ENCODE results near the gene FLII. TPM values are rescaled to one million over a fixed set of nuclear protein-coding genes. Genes with fewer than 3 reads are reported as not detected.

FLII gene
- total and polyA plus RNA-seq, 2 experiments from 2014 or later, result 210 to 303 TPM

DNA sequence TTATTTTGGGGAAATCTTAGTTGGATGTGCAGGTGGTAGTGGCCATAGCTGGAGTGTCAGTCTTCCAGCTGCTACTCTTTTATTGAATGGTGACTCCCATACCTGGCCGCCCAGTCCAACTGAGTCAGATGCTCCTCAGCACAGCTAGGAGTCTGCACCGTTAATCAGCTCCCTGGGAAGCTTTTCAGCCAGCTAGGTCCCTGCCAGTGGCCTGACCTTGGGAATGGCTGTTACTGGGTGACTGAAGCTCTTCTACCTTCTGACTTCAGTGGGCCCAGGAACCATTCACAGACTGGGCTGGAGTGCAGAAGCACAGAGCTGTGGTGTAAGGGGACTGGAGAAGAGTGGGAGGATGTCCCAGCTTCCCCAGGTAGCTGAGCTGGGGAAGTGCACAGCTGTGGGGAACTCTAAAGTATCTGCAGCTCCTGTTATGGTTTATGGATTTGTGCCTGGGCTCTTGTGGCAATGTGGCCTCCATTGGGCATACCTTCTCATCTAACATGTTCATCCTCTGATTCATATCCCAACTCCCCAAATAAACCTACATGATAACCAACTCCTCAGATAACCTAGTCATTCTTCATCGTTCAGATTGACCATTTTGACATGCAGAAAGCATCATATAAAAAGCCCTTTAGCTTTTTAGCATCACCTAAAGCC, 60.9 kb downstream of the FLII start:
- Histone ChIP-seq H3K27me3 (no peaks in the 10 kb centered on the region), H3K9me3 (ENCODE audit: low read depth) (no peaks in the 10 kb centered on the region), H3K4me1 (ENCODE audit: low read depth) (no peaks in the 10 kb centered on the region), H3K27ac (no peak overlapping the region), H3K4me3 (no peak overlapping the region), H3K36me3 (peaks cover 52% of the 10 kb centered on the region)
- TF ChIP-seq, protein P1, sequence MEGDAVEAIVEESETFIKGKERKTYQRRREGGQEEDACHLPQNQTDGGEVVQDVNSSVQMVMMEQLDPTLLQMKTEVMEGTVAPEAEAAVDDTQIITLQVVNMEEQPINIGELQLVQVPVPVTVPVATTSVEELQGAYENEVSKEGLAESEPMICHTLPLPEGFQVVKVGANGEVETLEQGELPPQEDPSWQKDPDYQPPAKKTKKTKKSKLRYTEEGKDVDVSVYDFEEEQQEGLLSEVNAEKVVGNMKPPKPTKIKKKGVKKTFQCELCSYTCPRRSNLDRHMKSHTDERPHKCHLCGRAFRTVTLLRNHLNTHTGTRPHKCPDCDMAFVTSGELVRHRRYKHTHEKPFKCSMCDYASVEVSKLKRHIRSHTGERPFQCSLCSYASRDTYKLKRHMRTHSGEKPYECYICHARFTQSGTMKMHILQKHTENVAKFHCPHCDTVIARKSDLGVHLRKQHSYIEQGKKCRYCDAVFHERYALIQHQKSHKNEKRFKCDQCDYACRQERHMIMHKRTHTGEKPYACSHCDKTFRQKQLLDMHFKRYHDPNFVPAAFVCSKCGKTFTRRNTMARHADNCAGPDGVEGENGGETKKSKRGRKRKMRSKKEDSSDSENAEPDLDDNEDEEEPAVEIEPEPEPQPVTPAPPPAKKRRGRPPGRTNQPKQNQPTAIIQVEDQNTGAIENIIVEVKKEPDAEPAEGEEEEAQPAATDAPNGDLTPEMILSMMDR (IDR thresholded peaks at IDR 0.05; ENCODE audit: low read depth, low read length), result no peak
- no peak for DNase-seq (ENCODE audit: low read depth in 1 of 2, low spot score in 1 of 2)

GRCh38 chr17:18195246-18195645, 63.3 kb downstream of the FLII start:
- Histone ChIP-seq H3K36me3 (peaks cover 47% of the 10 kb centered on the region), H3K4me3 (no peak overlapping the region), H3K4me1 (ENCODE audit: low read depth) (peaks cover 11% of the 10 kb centered on the region), H3K27ac (no peak overlapping the region), H3K9me3 (ENCODE audit: low read depth) (no peaks in the 10 kb centered on the region), H3K27me3 (no peaks in the 10 kb centered on the region)
- TF ChIP-seq, protein P1 (IDR thresholded peaks at IDR 0.05; ENCODE audit: low read depth, low read length), result no peak
- DNase-seq (ENCODE audit: low read depth in 1 of 2, low spot score in 1 of 2), result no peak

Other genes starting within 250 kb of the FLII start
- gene ATPAF2, start 219.6 kb downstream of the FLII start, total RNA-seq, result 36.0 and 49.4 TPM in 2 replicates
- gene ATPAF2, start 219.6 kb downstream of the FLII start, polyA plus RNA-seq, result 40.3 and 49.9 TPM in 2 replicates
- gene GID4, start 219.3 kb downstream of the FLII start, total RNA-seq, result 9.8 and 10.7 TPM in 2 replicates
- gene GID4, start 219.3 kb downstream of the FLII start, polyA plus RNA-seq, result 9.9 and 12.7 TPM in 2 replicates
- 48.1 and 49.5 TPM in 2 replicates for gene DRG2, start 170.8 kb downstream of the FLII start, total RNA-seq
- gene DRG2, start 170.8 kb downstream of the FLII start, polyA plus RNA-seq, result 44.8 and 49.7 TPM in 2 replicates
- gene MYO15A, start 150.0 kb downstream of the FLII start, total RNA-seq, result 2.5 and 4.9 TPM in 2 replicates
- gene MYO15A, start 150.0 kb downstream of the FLII start, polyA plus RNA-seq, result 3.9 and 4.9 TPM in 2 replicates
- gene ALKBH5, start 74.9 kb downstream of the FLII start, total RNA-seq, result 247 and 279 TPM in 2 replicates
- gene ALKBH5, start 74.9 kb downstream of the FLII start, polyA plus RNA-seq, result 257 and 321 TPM in 2 replicates
- gene LLGL1, start 33.1 kb downstream of the FLII start, total RNA-seq, result 81.5 and 83.8 TPM in 2 replicates
- 5.9 and 7.3 TPM in 2 replicates for gene LLGL1, start 33.1 kb downstream of the FLII start, polyA plus RNA-seq
- gene MIEF2, start 1.9 kb upstream of the FLII start, total RNA-seq, result 95.7 and 101 TPM in 2 replicates
- 36.9 and 37.3 TPM in 2 replicates for gene MIEF2, start 1.9 kb upstream of the FLII start, polyA plus RNA-seq
- 31.0 and 40.1 TPM in 2 replicates for gene TOP3A, start 56.3 kb upstream of the FLII start, total RNA-seq
- 22.7 and 26.5 TPM in 2 replicates for gene TOP3A, start 56.3 kb upstream of the FLII start, polyA plus RNA-seq
- gene SMCR8, start 56.6 kb upstream of the FLII start, total RNA-seq, result 8.7 and 11.3 TPM in 2 replicates
- gene SMCR8, start 56.6 kb upstream of the FLII start, polyA plus RNA-seq, result 2.9 and 3.9 TPM in 2 replicates
- gene SHMT1, start 104.8 kb upstream of the FLII start, total RNA-seq, result 24.8 and 26.7 TPM in 2 replicates
- 24.8 and 30.6 TPM in 2 replicates for gene SHMT1, start 104.8 kb upstream of the FLII start, polyA plus RNA-seq
- not detected in 2 replicates for gene EVPLL, start 119.0 kb upstream of the FLII start, total RNA-seq
- not detected in 2 replicates for gene EVPLL, start 119.0 kb upstream of the FLII start, polyA plus RNA-seq
- gene LGALS9C, start 218.1 kb upstream of the FLII start, total RNA-seq, result not detected in 2 replicates
- not detected in 2 replicates for gene LGALS9C, start 218.1 kb upstream of the FLII start, polyA plus RNA-seq

Measured in cardiac muscle cell (in vitro differentiated cells and primary cell).